ENCODE results near the gene GIGYF2.

The GIGYF2 gene

GRCh38 chr2:232873292-232873908 is 176.3 kb downstream of the GIGYF2 start:
- Histone ChIP-seq H3K27ac (no peak overlapping the region), H3K4me3 (no peak overlapping the region)
- no peak for TF ChIP-seq CTCF (IDR thresholded peaks at IDR 0.05)
- DNase-seq (ENCODE audit: low spot score) = no peak

- no peak for TF ChIP-seq CTCF (IDR thresholded peaks at IDR 0.05)
- Histone ChIP-seq H3K27ac (no peak overlapping the region), H3K4me3 (no peak overlapping the region)
- DNase-seq (ENCODE audit: low spot score) = no peak
Measured at GRCh38 chr2:232873909-232874641, 176.9 kb downstream of the GIGYF2 start.

GRCh38 chr2:232874677-232875223 is 177.6 kb downstream of the GIGYF2 start:
- no peak for TF ChIP-seq CTCF (IDR thresholded peaks at IDR 0.05)
- H3K27ac ChIP-seq = no peak overlapping the region
- no peak for DNase-seq (ENCODE audit: low spot score)
- H3K4me3 ChIP-seq = no peak overlapping the region

- no peak for DNase-seq (ENCODE audit: low spot score)
- peak overlapping the region; percentile 72 for H3K4me3 ChIP-seq
- no peak for TF ChIP-seq CTCF (IDR thresholded peaks at IDR 0.05)
- no peak overlapping the region for H3K27ac ChIP-seq
Measured at GRCh38 chr2:232875256-232876121, 178.4 kb downstream of the GIGYF2 start.

GRCh38 chr2:232876161-232876977 is 179.2 kb downstream of the GIGYF2 start:
- H3K4me3 ChIP-seq = peak overlapping the region; percentile 72
- DNase-seq (ENCODE audit: low spot score) = no peak
- no peak overlapping the region for H3K27ac ChIP-seq
- no peak for TF ChIP-seq CTCF (IDR thresholded peaks at IDR 0.05)

- H3K4me3 ChIP-seq = peak overlapping the region; percentile 72
- no peak for DNase-seq (ENCODE audit: low spot score)
- H3K27ac ChIP-seq = no peak overlapping the region
- no peak for TF ChIP-seq CTCF (IDR thresholded peaks at IDR 0.05)
Measured at GRCh38 chr2:232876978-232877441, 179.9 kb downstream of the GIGYF2 start.

Measured in coronary artery (tissue), 2 donors.